ENCODE measurements around the gene EDARADD.

Gene EDARADD

DNA sequence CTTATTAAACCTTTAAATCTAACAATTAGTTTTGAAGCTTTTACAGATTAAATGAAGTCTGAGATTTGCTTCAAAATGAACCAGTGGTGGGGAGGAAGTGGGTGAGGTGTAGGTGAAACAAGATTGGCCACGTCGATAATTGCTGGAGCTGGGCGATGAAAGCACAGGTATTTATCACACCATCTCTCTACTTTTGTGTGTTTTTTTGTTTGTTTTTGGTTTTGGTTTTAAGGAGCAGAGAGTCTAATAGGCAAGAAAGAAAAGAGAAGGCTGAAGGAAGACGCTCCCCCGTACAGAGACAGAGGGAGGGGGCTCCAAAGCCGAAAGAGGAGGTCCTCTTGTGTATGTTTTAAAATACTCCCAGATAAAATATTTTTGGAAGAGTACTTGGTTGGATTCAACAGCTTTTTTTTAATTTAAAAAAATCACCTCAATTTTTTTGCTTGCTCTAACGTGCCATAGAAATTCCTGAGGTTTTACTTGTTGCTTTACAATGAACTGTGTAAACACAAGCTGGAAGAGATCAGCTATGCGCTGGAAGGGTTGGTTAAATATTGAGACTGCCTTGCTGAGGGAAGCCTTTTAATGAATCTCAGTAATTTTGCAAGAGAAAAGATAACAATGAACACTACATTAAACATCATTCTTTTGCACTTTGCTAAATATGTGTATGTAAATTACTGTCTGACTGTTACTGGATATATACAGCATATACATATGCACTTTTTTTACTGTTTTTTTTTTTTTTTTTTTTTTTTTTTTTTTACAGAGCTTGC lies 123.0 kb downstream of the EDARADD start:
- peak; percentile 25 for DNase-seq (ENCODE audit: low read depth)

DNA sequence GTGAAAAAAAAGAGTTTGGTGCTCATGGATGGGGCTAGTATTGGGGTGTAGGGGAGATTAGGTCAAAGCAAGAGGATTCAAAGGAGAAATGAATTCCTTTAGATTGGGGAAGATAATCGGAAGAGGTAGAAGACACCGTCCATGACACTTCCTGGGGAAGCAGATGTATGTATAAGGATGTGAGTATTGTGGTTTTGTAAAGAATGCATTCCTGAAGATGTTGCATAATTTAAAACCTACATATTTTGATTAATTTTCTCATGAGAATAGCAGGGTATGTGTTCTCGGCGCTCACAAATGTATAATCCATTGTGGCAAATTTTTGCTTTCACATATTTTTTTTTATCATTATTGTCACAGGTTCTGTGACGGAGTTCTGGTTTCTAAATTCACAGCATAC lies 124.2 kb downstream of the EDARADD start:
- no peak for DNase-seq (ENCODE audit: low read depth)

DNA sequence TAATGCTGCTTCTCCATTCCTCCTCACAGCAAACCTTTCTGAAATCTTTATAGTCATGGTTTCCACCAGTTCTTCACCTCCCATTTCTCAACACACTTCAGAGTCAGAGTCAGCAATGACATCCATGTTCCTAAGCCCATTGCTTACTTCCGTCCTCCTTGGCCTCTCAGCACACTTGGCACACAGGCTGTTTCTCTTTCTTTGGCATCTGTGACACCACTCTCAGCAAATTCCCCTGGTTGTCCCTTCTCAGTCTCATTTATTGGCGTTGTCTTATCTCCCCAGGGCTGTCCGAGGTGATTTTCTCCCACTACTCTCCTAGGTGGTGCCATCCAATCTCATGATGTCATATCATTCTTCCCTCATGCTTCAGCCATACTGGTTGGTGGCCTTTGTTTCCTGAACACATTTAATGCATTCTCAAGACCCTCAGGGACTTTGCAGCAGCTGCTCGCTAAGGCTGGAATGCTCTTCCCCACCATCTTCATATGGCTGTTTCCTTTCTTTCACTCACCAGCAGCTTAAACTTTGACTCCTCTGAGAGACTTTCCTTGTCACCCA lies 126.4 kb downstream of the EDARADD start:
- no peak for DNase-seq (ENCODE audit: low read depth)

DNA sequence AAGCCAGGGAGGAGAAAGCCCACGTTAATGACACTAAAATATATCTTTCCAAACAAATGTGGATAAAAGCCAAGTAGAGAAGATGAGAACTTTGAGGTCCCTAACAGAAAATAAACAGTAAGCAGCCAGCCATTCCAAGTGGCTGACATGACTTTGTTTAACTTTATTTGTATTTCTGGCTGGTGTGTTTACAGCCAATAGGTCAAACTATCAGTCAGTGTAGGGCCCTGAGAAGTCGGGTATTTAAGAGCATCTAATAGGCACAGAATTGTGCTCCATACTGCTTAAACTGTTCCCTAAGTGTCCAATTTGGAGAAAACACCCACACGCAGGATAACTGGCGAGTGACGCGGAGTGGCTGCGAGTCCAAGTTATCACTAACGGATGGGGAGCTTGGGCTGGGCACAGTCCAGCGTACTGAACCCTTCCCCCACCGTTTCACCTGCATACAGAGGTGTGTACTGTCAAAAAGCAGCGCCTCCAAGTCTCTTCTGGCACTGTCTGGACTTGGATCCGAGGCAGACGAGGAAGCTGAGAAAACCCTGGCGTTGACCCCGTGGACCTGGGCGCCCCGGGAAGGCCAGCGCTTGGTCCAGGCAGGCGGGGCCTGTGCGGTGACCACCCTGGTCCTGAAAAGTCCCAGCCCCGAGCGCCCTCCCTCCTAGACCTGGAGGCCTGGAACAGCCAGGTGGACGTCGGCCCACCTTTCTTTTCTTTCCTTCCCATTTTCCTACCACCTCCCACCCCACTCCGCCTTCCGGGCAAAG lies 129.0 kb downstream of the EDARADD start:
- no peak for DNase-seq (ENCODE audit: low read depth)

DNA sequence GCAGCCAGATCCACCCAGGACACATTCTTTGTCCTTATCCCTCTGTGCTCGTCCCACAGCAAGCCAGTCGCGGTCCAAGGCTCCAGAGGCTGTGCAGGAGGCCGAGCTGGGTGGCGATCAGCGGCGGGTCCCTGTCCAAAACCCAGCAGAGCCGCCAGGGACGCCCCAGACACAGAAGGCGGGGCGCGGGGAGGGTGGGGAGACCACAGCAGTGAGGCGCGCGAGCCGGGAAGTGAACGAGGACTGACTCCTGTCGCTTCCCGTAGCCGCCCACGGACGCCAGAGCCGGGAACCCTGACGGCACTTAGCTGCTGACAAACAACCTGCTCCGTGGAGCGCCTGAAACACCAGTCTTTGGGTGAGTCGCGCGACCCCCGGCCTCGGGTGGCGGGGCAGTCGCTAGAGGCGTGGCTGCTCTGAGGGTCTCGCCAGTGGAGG lies 129.6 kb downstream of the EDARADD start, which contains the start of gene LGALS8:
Gene LGALS8, plus strand, starts transcription at position 279 of the 438 bp plus-strand sequence. CDS start 2,089 bp downstream, outside the sequence.
- DNase-seq (ENCODE audit: low read depth) = peak; percentile 77

DNA sequence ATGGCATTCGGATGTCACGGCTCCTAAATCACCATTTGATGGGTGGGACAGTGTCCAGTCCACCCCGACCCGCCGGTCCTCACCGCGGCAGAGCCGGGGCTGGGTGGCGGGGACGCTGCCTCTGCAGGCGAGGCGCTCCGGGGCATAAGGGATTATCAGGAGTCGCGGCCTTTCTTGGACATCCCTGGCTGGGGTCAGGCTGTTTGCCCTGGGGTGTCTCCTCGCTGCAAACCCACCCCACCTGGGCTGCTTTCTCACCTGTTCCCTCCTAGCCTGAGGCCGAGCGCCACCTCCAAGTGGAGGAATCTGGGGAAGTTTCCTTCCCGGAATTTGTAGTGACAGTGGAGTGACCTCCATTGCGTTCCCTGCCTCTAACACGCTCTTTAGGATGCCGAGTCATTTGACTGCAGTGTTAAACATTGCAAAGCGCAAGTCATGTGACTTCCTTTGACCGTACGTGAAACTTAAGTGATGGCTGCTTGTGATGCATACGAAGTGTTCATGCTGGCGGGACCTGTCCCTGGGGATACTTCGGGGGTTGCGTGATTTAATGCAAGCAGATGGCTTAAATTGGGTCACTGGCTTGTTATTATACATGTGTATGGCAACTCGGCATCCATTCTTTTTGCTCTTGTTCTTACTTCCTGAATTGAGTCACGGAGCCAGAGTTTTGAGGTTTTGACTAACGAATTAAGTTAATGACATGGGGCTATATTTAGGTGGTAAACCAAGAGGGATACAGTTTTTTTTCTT lies 130.2 kb downstream of the EDARADD start:
- DNase-seq (ENCODE audit: low read depth) = peak; percentile 32

DNA sequence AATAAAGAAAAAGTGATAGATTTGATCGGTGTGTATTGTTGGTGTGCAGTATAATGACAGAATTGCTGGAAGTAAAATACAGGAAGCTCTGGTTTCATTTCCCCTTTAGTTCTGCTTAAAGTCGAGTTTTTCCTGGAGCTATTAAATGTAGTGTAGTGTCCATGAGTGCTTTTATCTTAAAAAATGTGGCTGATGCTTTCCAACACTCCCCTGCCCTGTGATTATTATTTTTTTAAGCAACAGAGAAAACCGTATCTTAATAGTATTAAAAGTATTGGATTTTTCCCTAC lies 130.8 kb downstream of the EDARADD start:
- no peak for DNase-seq (ENCODE audit: low read depth)

DNA sequence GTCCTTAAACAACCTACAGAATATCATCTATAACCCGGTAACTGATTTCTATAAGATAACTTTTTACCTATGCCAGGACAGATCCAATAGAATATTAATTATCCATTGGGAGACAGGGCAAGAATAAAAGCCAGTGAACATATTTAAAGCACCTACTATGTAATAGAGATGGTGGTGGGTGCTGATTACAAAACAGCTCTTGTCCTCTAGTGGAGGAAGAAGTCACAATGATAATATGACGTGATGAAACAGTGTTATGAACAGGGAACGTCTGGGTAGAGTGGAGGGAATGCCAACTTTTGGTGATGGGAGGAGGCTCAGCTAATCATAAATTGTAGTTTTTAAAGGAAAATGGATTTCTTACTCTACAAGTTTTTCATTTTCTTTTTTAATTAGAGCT lies 132.0 kb downstream of the EDARADD start:
- no peak for DNase-seq (ENCODE audit: low read depth)

DNA sequence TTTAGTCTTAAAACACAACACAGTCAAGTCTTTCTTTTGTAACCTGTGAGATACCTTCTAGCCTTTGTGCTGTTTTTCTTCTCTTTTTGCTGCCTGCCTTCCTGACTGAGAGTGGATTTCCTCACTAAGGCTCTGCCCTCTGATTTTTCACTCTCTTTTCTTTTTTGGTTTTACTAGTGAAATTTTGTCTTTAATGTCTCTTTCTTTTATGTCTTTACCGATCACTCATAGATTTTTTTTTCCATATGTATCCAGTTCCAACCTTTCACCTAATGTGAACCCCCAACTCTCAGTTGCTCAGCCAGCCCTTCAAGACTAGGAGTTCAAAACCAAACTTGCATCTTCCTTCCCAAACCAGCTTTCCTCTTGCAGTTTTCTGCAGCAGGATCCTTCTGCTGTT lies 136.2 kb downstream of the EDARADD start:
- no peak for DNase-seq (ENCODE audit: low read depth)

DNA sequence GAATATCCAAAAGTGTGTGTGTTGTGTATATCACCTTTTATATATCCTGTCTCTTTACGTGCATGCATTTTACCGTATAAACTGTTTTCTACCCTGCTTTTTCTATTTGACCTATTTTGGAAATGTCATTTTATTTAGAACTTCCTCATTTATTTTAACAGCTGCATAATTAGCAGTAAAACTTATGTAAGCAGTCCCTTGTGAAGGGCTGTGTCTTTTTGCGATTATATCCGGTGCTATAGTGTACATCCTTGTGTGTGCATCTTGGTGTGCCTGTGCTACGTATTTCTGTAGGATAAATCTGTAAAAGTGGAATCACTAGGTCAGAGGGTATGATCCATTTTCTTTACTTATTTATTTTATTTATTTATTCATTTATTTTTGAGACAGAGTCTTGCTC lies 136.9 kb downstream of the EDARADD start:
- no peak for DNase-seq (ENCODE audit: low read depth)

DNA sequence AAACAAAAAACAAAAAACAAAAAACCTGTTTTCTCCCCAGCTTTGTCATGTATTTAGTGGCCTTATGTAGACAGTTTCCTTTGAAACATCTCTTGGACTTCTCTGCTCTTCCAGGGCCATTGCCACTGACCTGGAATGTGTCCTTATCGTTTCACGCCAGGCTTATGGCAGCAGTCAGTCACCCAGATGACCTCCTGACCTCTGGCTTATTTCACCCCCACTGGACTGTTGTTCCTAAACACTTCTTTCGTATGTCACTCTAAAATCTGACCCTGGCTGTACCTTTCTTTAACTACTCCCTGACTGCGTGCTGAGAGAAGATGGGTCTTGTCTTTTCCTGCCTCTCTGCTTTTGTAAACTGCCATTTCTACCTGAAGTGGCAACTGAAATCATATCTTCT lies 138.8 kb downstream of the EDARADD start:
- DNase-seq (ENCODE audit: low read depth) = no peak

DNA sequence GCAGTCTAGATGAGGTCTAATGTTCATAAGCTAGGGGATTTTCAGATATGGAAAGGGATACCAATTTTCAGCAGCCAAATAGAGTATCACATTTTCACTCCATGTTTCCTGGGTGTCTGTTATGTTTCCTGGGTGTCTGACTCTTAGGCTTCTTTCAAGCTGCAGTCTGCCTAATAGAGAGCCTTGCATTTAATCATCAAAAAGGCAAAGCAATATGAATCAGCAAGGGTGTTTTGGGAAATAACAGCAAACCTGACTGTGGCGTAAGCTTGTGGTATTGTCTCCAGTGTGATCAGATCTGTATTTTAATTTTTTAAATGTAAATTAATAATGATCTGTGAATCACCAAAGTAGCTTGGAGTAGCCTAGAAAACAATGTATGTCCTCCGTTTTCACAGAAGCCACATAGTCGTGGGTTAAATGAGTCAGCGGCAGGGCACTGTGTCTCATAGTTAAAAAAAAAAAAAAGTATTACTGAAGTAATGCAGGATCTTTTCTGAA lies 140.1 kb downstream of the EDARADD start:
- no peak for DNase-seq (ENCODE audit: low read depth)
